ENCODE results near the gene HMCN2.

Gene HMCN2

GRCh38 chr9:130360672-130361071 is 95.1 kb downstream of the HMCN2 start:
- TF ChIP-seq ZFX (IDR thresholded peaks at IDR 0.05; ENCODE audit: borderline replicate concordance) (no peak), CTCF (IDR thresholded peaks at IDR 0.05) (no peak)
- no peak overlapping the region for H3K27ac ChIP-seq

- TF ChIP-seq ZFX (IDR thresholded peaks at IDR 0.05; ENCODE audit: borderline replicate concordance) (no peak), CTCF (IDR thresholded peaks at IDR 0.05) (no peak)
- H3K27ac ChIP-seq, result no peak overlapping the region
Observed at GRCh38 chr9:130361873-130362362, 96.4 kb downstream of the HMCN2 start.

DNA sequence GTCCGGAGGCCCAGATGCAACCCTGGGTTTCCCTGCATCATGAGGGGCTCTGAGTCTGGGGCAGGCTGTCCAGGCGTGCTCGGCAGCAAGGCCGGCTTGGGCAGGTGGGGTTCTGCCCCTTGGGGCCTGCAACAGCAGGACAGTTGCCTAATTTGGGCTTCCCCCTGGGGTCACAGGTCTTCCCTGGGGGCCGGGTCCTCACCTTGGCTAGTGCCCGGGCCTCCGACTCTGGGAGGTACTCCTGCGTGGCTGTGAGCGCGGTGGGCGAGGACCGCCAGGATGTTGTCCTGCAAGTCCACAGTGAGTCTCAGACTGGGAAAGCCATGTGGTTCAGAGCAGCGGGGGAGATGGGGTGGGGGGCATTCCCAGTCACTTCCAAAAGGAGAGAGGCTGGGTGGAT is 97.1 kb downstream of the HMCN2 start:
- H3K27ac ChIP-seq, result no peak overlapping the region
- TF ChIP-seq CTCF (IDR thresholded peaks at IDR 0.05) (no peak), ZFX (IDR thresholded peaks at IDR 0.05; ENCODE audit: borderline replicate concordance) (no peak)

DNA sequence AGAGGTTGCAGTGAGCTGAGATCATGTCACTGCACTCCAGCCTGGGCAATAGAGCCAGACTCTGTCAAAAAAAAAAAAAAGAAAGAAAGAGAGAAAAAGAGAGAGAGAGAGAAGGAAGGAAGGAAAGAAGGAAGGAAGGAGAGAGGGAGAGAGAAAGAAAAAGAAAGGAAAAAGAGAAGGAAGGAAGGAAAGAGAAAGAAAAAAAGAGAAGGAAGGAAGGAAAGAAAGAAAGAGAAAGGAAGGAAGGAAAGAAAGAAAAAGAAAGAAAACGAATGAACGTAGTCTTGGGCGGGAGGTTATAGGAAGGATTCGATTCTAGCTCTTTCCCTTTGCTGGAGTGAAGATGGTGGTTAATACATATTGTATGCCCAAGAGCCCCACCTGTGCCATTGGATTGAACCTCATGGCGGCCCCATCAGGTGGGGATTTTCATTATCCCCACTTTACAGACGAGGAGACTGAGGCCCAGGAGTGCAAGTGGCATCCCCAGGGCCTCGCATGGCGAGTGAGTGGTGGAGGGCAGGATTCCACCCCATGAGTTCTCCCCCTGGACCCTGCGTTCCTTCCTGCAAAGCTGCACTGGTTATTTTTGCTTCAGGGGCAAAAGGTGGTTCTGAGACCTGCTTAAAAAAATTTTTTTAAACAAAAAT is 98.3 kb downstream of the HMCN2 start:
- no peak overlapping the region for H3K27ac ChIP-seq
- no peak for TF ChIP-seq CTCF (IDR thresholded peaks at IDR 0.05)
- no peak for TF ChIP-seq ZFX (IDR thresholded peaks at IDR 0.05; ENCODE audit: borderline replicate concordance)

DNA sequence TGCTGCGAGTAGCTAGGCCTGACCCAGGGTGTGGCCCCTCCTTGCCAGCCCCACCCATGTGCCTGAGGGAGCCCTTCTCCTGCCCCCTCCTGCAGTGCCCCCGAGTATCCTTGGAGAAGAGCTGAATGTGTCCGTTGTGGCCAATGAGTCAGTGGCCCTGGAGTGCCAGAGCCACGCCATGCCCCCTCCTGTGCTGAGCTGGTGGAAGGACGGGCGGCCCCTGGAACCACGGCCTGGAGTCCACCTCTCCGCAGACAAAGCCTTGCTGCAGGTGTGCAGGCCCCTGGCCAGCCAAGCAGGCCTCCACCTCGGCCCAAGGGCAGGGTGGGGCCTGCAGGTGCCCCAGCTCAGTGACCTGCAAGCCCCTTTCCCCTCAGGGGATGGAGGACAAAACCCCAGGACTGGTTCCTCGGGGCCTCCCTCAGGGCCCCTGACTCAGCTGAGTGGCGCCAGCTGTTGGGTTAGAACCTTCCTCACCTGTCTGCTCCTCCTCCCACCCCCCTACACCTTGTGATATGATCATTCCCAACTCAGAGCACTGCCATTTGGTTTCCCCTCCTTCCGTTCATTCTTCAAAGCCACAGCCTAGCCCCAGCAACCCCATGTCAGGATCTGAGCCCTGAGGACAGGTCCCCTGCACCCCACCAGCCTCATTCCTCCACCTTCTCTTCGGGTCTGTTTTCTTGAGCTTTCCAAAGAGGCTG is 99.2 kb downstream of the HMCN2 start:
- TF ChIP-seq ZFX (IDR thresholded peaks at IDR 0.05; ENCODE audit: borderline replicate concordance), result no peak
- TF ChIP-seq CTCF (IDR thresholded peaks at IDR 0.05), result no peak
- no peak overlapping the region for H3K27ac ChIP-seq

GRCh38 chr9:130365323-130365721 is 99.8 kb downstream of the HMCN2 start:
- TF ChIP-seq CTCF (IDR thresholded peaks at IDR 0.05), result no peak
- no peak for TF ChIP-seq ZFX (IDR thresholded peaks at IDR 0.05; ENCODE audit: borderline replicate concordance)
- no peak overlapping the region for H3K27ac ChIP-seq

GRCh38 chr9:130366072-130366471 is 100.5 kb downstream of the HMCN2 start:
- H3K27ac ChIP-seq, result no peak overlapping the region
- TF ChIP-seq CTCF (IDR thresholded peaks at IDR 0.05) (no peak), ZFX (IDR thresholded peaks at IDR 0.05; ENCODE audit: borderline replicate concordance) (no peak)

All from 22Rv1 (cell line).